HepG2 (cell line): ENCODE data around the gene ZNF883. TPM values are rescaled to one million over a fixed set of nuclear protein-coding genes. Genes with fewer than 3 reads are reported as not detected.

ENCODE experiments used
- DMTF1 ChIP-seq: sonication (generic); formaldehyde crosslinking; IDR thresholded peaks from 2 replicates; pipeline ENCODE4 v1.4.0; 2020; ENCODE audit warnings: mild to moderate bottlenecking, missing genetic modification reagents
- KMT2B ChIP-seq: IDR thresholded peaks from 2 replicates; pipeline ENCODE4 v1.6.1; 2016; ENCODE audit warnings: missing genetic modification reagents, missing compliant biosample characterization
- MTF2 ChIP-seq: sonication (generic); formaldehyde crosslinking; IDR thresholded peaks from 2 replicates; pipeline ENCODE4 v1.5.0; 2020; ENCODE audit warnings: missing genetic modification reagents, borderline replicate concordance
- NR3C1 ChIP-seq: sonication (generic); formaldehyde crosslinking; IDR thresholded peaks from 2 replicates; pipeline ENCODE4 v1.4.0; 2020; ENCODE audit warnings: missing genetic modification reagents
- PBX3 ChIP-seq: sonication (generic); formaldehyde crosslinking; IDR thresholded peaks from 2 replicates; pipeline ENCODE4 v1.8.1; 2023; ENCODE audit warnings: missing genetic modification reagents, inconsistent platforms, borderline replicate concordance
- TBX2 ChIP-seq: sonication (generic); formaldehyde crosslinking; IDR thresholded peaks from 2 replicates; pipeline ENCODE4 v1.5.0; 2020; ENCODE audit warnings: missing genetic modification reagents, mild to moderate bottlenecking, borderline replicate concordance
- TOPORS ChIP-seq: sonication (generic); formaldehyde crosslinking; IDR thresholded peaks from 2 replicates; pipeline ENCODE4 v1.8.0; 2023; ENCODE audit warnings: mild to moderate bottlenecking, missing genetic modification reagents
- ZBTB8A ChIP-seq: sonication (generic); formaldehyde crosslinking; IDR thresholded peaks from 2 replicates; pipeline ENCODE4 v1.4.0; 2020; ENCODE audit warnings: mild to moderate bottlenecking, low read depth, missing genetic modification reagents, borderline replicate concordance
- ZNF652 ChIP-seq: IDR thresholded peaks from 2 replicates; pipeline ENCODE4 v1.6.1; 2016; ENCODE audit warnings: low read depth, borderline replicate concordance
- ZNF850 ChIP-seq: sonication (generic); formaldehyde crosslinking; conservative IDR thresholded peaks from 2 replicates; pipeline ENCODE4 v1.9.0; 2021; ENCODE audit warnings: mild to moderate bottlenecking, missing genetic modification reagents
- ZSCAN25 ChIP-seq: sonication (generic); formaldehyde crosslinking; IDR thresholded peaks from 2 replicates; pipeline ENCODE4 v1.8.0; 2022; ENCODE audit warnings: mild to moderate bottlenecking, missing genetic modification reagents
- polyA plus RNA-seq, 8 experiments: library from polyadenylated mRNA; depleted of rRNA in 3 of 8; stranded (reverse) in 7 of 8; unstranded in 1 of 8; fragments of >200 nt; fragmentation: Illumina TruSeq in 4 of 8; extraction: Trizol in 4 of 8; gene quantifications; 2 replicates each; pipeline versions ENCODE4 v1.2.1 to v1.2.3, GENCODE V29; 2011 to 2016; ENCODE audit warnings: low read depth in 4 of 8, missing spikeins in 1 of 8, mixed read lengths in 1 of 8; ENCODE audit not compliant: insufficient read depth in 1 of 8
- total RNA-seq, 5 experiments: library from RNA; depleted of rRNA; stranded (reverse); fragments of >200 nt; fragmentation: Illumina TruSeq; extraction: Trizol; gene quantifications; 2 replicates each; pipeline ENCODE4 v1.2.3, GENCODE V29; 2016; ENCODE audit warnings: low read depth in 1 of 5
- TF ChIP-seq, protein P1 (sequence below), 2 experiments: sonication (generic) in 1 of 2; formaldehyde crosslinking in 1 of 2; IDR thresholded peaks; 2 replicates each; pipeline versions ENCODE4 v1.4.0 to v1.6.1; 2016 to 2020; ENCODE audit warnings: borderline replicate concordance in 1 of 2, low read depth in 1 of 2, mild to moderate bottlenecking in 1 of 2, missing genetic modification reagents in 1 of 2
- TF ChIP-seq, protein P2 (sequence below): sonication (generic); formaldehyde crosslinking; IDR thresholded peaks from 2 replicates; pipeline ENCODE4 v1.9.0; 2021; ENCODE audit warnings: missing genetic modification reagents, mild to moderate bottlenecking, borderline replicate concordance

The ZNF883 gene
- total and polyA plus RNA-seq, 2 of the 13 experiments (the other 11 are each of a cell fraction or from before 2014, with no cell fraction given): 5.3 to 10.0 TPM

- TF ChIP-seq, protein P1, sequence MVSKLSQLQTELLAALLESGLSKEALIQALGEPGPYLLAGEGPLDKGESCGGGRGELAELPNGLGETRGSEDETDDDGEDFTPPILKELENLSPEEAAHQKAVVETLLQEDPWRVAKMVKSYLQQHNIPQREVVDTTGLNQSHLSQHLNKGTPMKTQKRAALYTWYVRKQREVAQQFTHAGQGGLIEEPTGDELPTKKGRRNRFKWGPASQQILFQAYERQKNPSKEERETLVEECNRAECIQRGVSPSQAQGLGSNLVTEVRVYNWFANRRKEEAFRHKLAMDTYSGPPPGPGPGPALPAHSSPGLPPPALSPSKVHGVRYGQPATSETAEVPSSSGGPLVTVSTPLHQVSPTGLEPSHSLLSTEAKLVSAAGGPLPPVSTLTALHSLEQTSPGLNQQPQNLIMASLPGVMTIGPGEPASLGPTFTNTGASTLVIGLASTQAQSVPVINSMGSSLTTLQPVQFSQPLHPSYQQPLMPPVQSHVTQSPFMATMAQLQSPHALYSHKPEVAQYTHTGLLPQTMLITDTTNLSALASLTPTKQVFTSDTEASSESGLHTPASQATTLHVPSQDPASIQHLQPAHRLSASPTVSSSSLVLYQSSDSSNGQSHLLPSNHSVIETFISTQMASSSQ (IDR thresholded peaks at IDR 0.05; ENCODE audit: low read depth): no peak
- TF ChIP-seq, protein P1 (CRISPR knock-in tag; IDR thresholded peaks at IDR 0.05; ENCODE audit: borderline replicate concordance): no peak
- TF ChIP-seq ZBTB8A (CRISPR knock-in tag) (no peak), TOPORS (no peak), MTF2 (no peak), ZNF850 (CRISPR knock-in tag) (no peak), TBX2 (CRISPR knock-in tag) (no peak), DMTF1 (CRISPR knock-in tag) (no peak), ZSCAN25 (CRISPR knock-in tag) (no peak), PBX3 (no peak), ZNF652 (CRISPR knock-in tag) (no peak), KMT2B (CRISPR knock-in tag) (no peak), NR3C1 (CRISPR knock-in tag) (no peak)
- TF ChIP-seq, protein P2, sequence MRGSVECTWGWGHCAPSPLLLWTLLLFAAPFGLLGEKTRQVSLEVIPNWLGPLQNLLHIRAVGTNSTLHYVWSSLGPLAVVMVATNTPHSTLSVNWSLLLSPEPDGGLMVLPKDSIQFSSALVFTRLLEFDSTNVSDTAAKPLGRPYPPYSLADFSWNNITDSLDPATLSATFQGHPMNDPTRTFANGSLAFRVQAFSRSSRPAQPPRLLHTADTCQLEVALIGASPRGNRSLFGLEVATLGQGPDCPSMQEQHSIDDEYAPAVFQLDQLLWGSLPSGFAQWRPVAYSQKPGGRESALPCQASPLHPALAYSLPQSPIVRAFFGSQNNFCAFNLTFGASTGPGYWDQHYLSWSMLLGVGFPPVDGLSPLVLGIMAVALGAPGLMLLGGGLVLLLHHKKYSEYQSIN: no peak
- TF ChIP-seq, all 625 proteins: peak for 0
These were observed 42.3 kb downstream of the ZNF883 start (continued) for GRCh38 chr9:112969730-112970129.
